H9 (cell line): Measurements from ENCODE around the gene PPP1R9A. TPM values are rescaled to one million over a fixed set of nuclear protein-coding genes. Genes with fewer than 3 reads are reported as not detected.

Source experiments
- DNase-seq: peaks from one replicate; pipeline ENCODE4 v3.0.0-alpha.2; 2017
- H2AFZ ChIP-seq: one replicate; pipeline ENCODE4 v1.6.1; 2013; ENCODE audit warnings: mild to moderate bottlenecking, low read length, control low read depth, moderate library complexity
- H2AK5ac ChIP-seq: 2 replicates; pipeline ENCODE4 v1.6.1; 2013; ENCODE audit warnings: low read length, control low read depth, mixed read lengths; ENCODE audit not compliant: insufficient read length
- H2BK120ac ChIP-seq: one replicate; pipeline ENCODE4 v1.6.1; 2013; ENCODE audit warnings: low read depth, mild to moderate bottlenecking, low read length, control low read depth, inconsistent platforms; ENCODE audit not compliant: poor library complexity, severe bottlenecking
- H2BK12ac ChIP-seq: 2 replicates; pipeline ENCODE4 v1.6.1; 2013; ENCODE audit warnings: low read length, control low read depth, mixed read lengths, low read depth; ENCODE audit not compliant: insufficient read length
- H2BK15ac ChIP-seq: 2 replicates; pipeline ENCODE4 v1.6.1; 2013; ENCODE audit warnings: low read depth, low read length, control low read depth
- H2BK20ac ChIP-seq: one replicate; pipeline ENCODE4 v1.6.1; 2013; ENCODE audit warnings: low read depth, mild to moderate bottlenecking, low read length, control low read depth, inconsistent platforms; ENCODE audit not compliant: poor library complexity, severe bottlenecking
- H2BK5ac ChIP-seq: 2 replicates; pipeline ENCODE4 v1.6.1; 2013; ENCODE audit warnings: low read length, control low read depth, mixed read lengths; ENCODE audit not compliant: insufficient read length
- H3K14ac ChIP-seq: 2 replicates; pipeline ENCODE4 v1.6.1; 2013; ENCODE audit warnings: low read length, control low read depth; ENCODE audit not compliant: insufficient read depth
- H3K18ac ChIP-seq: 2 replicates; pipeline ENCODE4 v1.6.1; 2013; ENCODE audit warnings: low read depth, mild to moderate bottlenecking, mixed read lengths, low read length, control low read depth; ENCODE audit not compliant: insufficient read length
- H3K23ac ChIP-seq: 2 replicates; pipeline ENCODE4 v1.6.1; 2013; ENCODE audit warnings: low read length, control low read depth, mixed read lengths, low read depth; ENCODE audit not compliant: insufficient read length
- H3K23me2 ChIP-seq: 2 replicates; pipeline ENCODE4 v1.6.1; 2013; ENCODE audit warnings: low read depth, mild to moderate bottlenecking, mixed read lengths, low read length, control low read depth; ENCODE audit not compliant: insufficient read length, poor library complexity, severe bottlenecking
- H3K27ac ChIP-seq: 2 replicates; pipeline ENCODE4 v1.5.1; 2013; ENCODE audit warnings: low read length, control low read depth, mixed read lengths, low read depth; ENCODE audit not compliant: insufficient read length
- H3K27me3 ChIP-seq: 2 replicates; pipeline ENCODE4 v1.6.1; 2013; ENCODE audit warnings: low read length, control low read depth, inconsistent platforms; ENCODE audit not compliant: insufficient read depth
- H3K4ac ChIP-seq: 2 replicates; pipeline ENCODE4 v1.6.1; 2013; ENCODE audit warnings: low read depth, mild to moderate bottlenecking, control low read depth, inconsistent platforms, low read length, moderate library complexity
- H3K4me1 ChIP-seq: 2 replicates; pipeline ENCODE4 v1.6.1; 2013; ENCODE audit warnings: low read length, control low read depth, inconsistent platforms; ENCODE audit not compliant: insufficient read depth
- H3K4me2 ChIP-seq: 2 replicates; pipeline ENCODE4 v1.6.1; 2013; ENCODE audit warnings: low read length, control low read depth, mixed read lengths; ENCODE audit not compliant: insufficient read length, insufficient read depth
- H3K56ac ChIP-seq: 2 replicates; pipeline ENCODE4 v1.6.1; 2013; ENCODE audit warnings: low read depth, mild to moderate bottlenecking, mixed read lengths, low read length, control low read depth; ENCODE audit not compliant: insufficient read length
- H3K79me1 ChIP-seq: 2 replicates; pipeline ENCODE4 v1.6.1; 2013; ENCODE audit warnings: low read depth, mild to moderate bottlenecking, moderate library complexity, low read length, control low read depth, inconsistent platforms; ENCODE audit not compliant: insufficient read depth, poor library complexity, severe bottlenecking
- H3K79me2 ChIP-seq: 2 replicates; pipeline ENCODE4 v1.6.1; 2013; ENCODE audit warnings: low read length, control low read depth, inconsistent platforms; ENCODE audit not compliant: insufficient read depth
- H3K9ac ChIP-seq: 2 replicates; pipeline ENCODE4 v1.6.1; 2013; ENCODE audit warnings: low read length, control low read depth, mixed read lengths; ENCODE audit not compliant: insufficient read length; ENCODE audit errors: extremely low read depth
- H3K9me3 ChIP-seq: one replicate; pipeline ENCODE4 v1.6.1; 2013; ENCODE audit warnings: low read depth, low read length, inconsistent platforms; ENCODE audit not compliant: control insufficient read depth
- H3T11ph ChIP-seq: one replicate; pipeline ENCODE4 v1.6.1; 2013; ENCODE audit warnings: mild to moderate bottlenecking, low read length, control low read depth, inconsistent platforms
- H4K20me1 ChIP-seq: one replicate; pipeline ENCODE4 v1.6.1; 2013; ENCODE audit not compliant: control insufficient read depth, insufficient read length, insufficient read depth
- H4K5ac ChIP-seq: 2 replicates; pipeline ENCODE4 v1.6.1; 2013; ENCODE audit warnings: low read depth, mild to moderate bottlenecking, mixed read lengths, low read length, control low read depth; ENCODE audit not compliant: insufficient read length
- H4K8ac ChIP-seq: replicated peaks from 2 replicates; pipeline ENCODE4 v1.6.1; 2013; ENCODE audit warnings: low read length, control low read depth, mixed read lengths, low read depth; ENCODE audit not compliant: insufficient read length
- H4K91ac ChIP-seq: 2 replicates; pipeline ENCODE4 v1.6.1; 2013; ENCODE audit warnings: low read depth, mild to moderate bottlenecking, moderate library complexity, mixed read lengths, low read length, control low read depth; ENCODE audit not compliant: insufficient read length
- H3K27ac Mint-ChIP-seq, 3 experiments: 2 replicates in 2 of 3; 3 replicates in 1 of 3; pipeline ENCODE4 v1.8.0; 2020 to 2021; ENCODE audit warnings: mixed read lengths in 3 of 3, mild to moderate bottlenecking in 1 of 3, moderate library complexity in 1 of 3
- H3K27me3 Mint-ChIP-seq: 2 replicates; pipeline ENCODE4 v1.8.0; 2021; ENCODE audit warnings: low read depth, mild to moderate bottlenecking, moderate library complexity, mixed read lengths
- H3K36me3 Mint-ChIP-seq, 3 experiments: 2 replicates in 2 of 3; 3 replicates in 1 of 3; pipeline ENCODE4 v1.8.0; 2020 to 2021; ENCODE audit warnings: low read depth in 3 of 3, mixed read lengths in 3 of 3; ENCODE audit not compliant: insufficient read depth in 1 of 3
- H3K4me1 Mint-ChIP-seq, 2 experiments: 2 replicates each; pipeline ENCODE4 v1.8.0; 2020; ENCODE audit warnings: mixed read lengths in 2 of 2
- H3K4me3 Mint-ChIP-seq, 2 experiments: 2 replicates in 1 of 2; 3 replicates in 1 of 2; pipeline ENCODE4 v1.8.0; 2020 to 2021; ENCODE audit warnings: mild to moderate bottlenecking in 2 of 2, mixed read lengths in 2 of 2, moderate library complexity in 1 of 2
- H3K9me3 Mint-ChIP-seq, 2 experiments: 2 replicates in 1 of 2; 3 replicates in 1 of 2; pipeline ENCODE4 v1.8.0; 2020; ENCODE audit warnings: mild to moderate bottlenecking in 2 of 2, mixed read lengths in 2 of 2, moderate library complexity in 1 of 2
- CTCF ChIP-seq: fragments of 200-600 bp; sonication (generic); conservative IDR thresholded peaks from 3 replicates; pipeline ENCODE4 v1.8.0; 2021; ENCODE audit warnings: antibody characterized with exemption, mild to moderate bottlenecking
- total RNA-seq: library from RNA; stranded (reverse); gene quantifications from 2 replicates; pipeline ENCODE4 v1.2.1, GENCODE V29; 2021

PPP1R9A gene
- total RNA-seq, 1 experiment from 2014 or later: 17.0 TPM

- H2BK120ac ChIP-seq: no peak overlapping the region
- H2BK5ac ChIP-seq: no peak overlapping the region
- TF ChIP-seq CTCF: no peak
- H3K4ac ChIP-seq: no peak overlapping the region
- Mint-ChIP-seq H3K4me1 (peaks cover 21 to 23% of the 10 kb centered on the region in 2 experiments), H3K27ac (no peak overlapping the region), H3K36me3 (no peaks in the 10 kb centered on the region), H3K4me3 (no peak overlapping the region), H3K9me3 (no peaks in the 10 kb centered on the region), H3K27me3 (no peaks in the 10 kb centered on the region)
- no peak overlapping the region for H3K23ac ChIP-seq
- no peaks in the 10 kb centered on the region for H3K23me2 ChIP-seq
- no peak overlapping the region for H4K5ac ChIP-seq
- no peak overlapping the region for H3K4me2 ChIP-seq
- H2BK20ac ChIP-seq: no peak overlapping the region
- H4K20me1 ChIP-seq: no peaks in the 10 kb centered on the region
- no peaks in the 10 kb centered on the region for H3K9me3 ChIP-seq
- H4K91ac ChIP-seq: no peak overlapping the region
- H3K56ac ChIP-seq: no peak overlapping the region
- H2AK5ac ChIP-seq: no peak overlapping the region
- no peak overlapping the region for H2BK15ac ChIP-seq
- H3K18ac ChIP-seq: no peak overlapping the region
- no peak for DNase-seq
- no peak overlapping the region for H2AFZ ChIP-seq
- no peaks in the 10 kb centered on the region for H3K27me3 ChIP-seq
- H3K14ac ChIP-seq: no peak overlapping the region
- H3K79me1 ChIP-seq: no peaks in the 10 kb centered on the region
- no peak overlapping the region for H4K8ac ChIP-seq
- H3K4me1 ChIP-seq: peaks cover 4% of the 10 kb centered on the region; the same call in 1 of the 2 replicates
- no peaks in the 10 kb centered on the region for H3K79me2 ChIP-seq
- H3T11ph ChIP-seq: no peak overlapping the region
- H2BK12ac ChIP-seq: no peak overlapping the region
- no peak overlapping the region for H3K9ac ChIP-seq
- H3K27ac ChIP-seq: no peak overlapping the region
These were observed 337.2 kb downstream of the PPP1R9A start for GRCh38 chr7:95244616-95245015.
